ENCODE measurements around the gene DMXL2.
"Not testable (repeated sequence)": the region's sequence is repeated elsewhere in the genome, so short reads cannot be mapped to it uniquely, and the experiment has no call there.

DMXL2 gene

DNA sequence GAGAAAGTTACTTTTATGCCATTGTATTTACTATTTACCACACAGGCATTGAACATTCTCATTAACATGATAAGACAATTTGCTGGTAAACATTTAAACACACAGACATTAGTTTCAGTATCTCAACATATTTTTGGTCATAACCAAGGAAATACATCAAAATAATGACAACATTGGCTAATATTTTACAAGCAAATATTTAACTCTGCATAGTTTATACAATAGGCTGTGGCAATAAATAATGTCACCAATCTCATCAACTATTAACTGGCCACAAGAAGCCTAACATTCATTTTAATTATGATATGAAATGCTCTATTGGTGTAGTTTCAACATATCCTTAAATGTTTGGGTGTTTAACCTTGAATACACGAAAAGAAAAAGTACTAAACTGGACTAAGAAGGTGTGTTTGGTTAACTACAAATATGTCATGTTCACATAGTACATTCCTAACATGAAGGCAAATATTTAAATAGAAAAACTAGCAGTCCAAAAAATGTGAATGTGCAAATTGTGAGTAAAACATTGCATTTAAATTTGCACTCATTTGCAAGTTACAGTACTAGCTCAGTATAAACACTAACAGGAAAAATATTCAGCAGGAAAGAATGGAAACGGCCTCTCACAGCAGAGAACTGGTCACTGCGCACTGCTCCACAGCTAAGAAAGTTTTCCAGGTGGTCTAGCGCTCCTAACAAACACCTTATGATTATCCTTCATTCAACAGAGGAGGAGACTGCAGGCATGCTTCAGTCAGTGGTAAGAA lies 174.5 kb downstream of the DMXL2 start:
- Mint-ChIP-seq H3K4me3 (no peak overlapping the region), H3K36me3 (ENCODE audit: low read depth) (peaks cover 19% of the 10 kb centered on the region), H3K9me3 (no peaks in the 10 kb centered on the region), H3K4me1 (ENCODE audit: low read depth) (no peaks in the 10 kb centered on the region), H3K27ac (no peak overlapping the region), H3K27me3 (no peaks in the 10 kb centered on the region)

DNA sequence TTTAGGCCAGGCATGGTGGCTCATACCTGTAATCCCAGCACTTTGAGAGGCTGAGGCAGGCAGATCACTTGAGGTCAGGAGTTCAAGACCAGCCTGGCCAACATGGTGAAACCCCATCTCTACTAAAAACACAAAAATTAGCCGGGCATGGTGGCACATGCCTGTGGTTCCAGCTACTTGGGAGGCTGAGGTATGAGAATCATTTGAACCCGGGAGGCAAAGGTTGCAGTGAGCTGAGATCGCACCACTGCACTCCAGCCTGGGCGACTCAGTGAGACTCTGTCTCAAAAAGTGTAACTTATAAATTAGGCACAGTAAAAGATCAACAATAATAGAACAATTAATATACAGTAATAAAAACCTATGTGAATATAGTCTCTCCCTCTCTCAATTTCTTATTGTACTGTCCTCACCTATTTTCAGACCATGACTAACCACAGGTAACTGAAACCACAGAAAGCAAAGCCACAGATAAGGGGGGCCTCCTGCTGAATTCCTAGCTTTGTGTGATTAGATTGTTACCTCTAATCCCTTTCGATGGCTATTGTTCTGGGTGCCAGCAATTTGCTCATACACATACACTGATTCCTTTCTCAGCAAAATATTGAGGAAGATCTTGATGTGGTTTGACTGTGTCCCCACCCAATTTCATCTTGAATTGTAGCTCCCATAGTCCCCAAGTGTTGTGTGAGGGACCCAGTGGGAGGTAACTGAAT lies 176.4 kb downstream of the DMXL2 start:
- H3K9me3 Mint-ChIP-seq; H3K4me1 Mint-ChIP-seq (ENCODE audit: low read depth); H3K4me3 Mint-ChIP-seq; H3K27ac Mint-ChIP-seq; H3K27me3 Mint-ChIP-seq: not testable (repeated sequence)
- peaks cover 13% of the 10 kb centered on the region for H3K36me3 Mint-ChIP-seq (ENCODE audit: low read depth)

DNA sequence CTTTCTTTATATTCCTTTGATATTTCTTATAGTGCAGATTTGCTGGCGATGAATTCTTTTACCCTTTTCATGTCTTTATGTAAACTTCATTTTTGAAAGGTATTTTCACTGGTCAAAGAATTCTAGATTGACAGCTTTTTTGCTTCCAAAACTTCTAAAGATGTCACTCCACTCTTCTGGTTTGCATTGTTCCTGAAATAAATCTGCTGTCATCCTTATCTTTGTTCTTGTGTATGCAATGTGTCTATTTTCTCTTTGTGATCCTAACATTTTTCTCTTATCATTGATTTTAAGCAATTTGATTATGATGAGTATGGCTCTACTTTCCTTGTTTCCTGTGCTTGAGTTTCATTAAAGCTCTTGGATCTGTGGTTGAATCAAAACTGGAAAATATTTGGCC lies 177.8 kb downstream of the DMXL2 start:
- Mint-ChIP-seq H3K36me3 (ENCODE audit: low read depth) (peaks cover 7% of the 10 kb centered on the region), H3K4me1 (ENCODE audit: low read depth) (no peaks in the 10 kb centered on the region), H3K9me3 (no peaks in the 10 kb centered on the region), H3K27ac (no peak overlapping the region), H3K27me3 (peaks cover 2% of the 10 kb centered on the region), H3K4me3 (no peak overlapping the region)

DNA sequence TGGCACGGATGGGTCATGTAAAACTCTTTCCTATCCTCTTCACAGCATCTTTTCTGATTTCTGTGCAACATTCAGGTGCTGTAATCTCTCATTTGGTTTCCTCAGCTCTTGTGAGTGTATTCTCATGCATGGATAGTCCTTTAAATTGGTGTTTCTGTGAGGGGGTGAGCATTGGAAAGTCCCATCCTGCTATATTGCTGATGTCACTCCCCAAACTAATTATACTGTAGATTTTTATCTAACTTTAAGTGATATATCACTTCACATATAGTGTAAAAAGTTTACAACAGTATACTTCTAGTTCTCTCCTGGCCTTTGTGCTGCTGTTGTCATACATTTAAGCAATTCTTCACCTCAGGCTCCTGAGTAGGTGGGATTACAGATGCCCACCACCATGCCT lies 178.5 kb downstream of the DMXL2 start:
- Mint-ChIP-seq H3K9me3 (no peaks in the 10 kb centered on the region), H3K4me3 (no peak overlapping the region), H3K27ac (no peak overlapping the region), H3K27me3 (peaks cover 6% of the 10 kb centered on the region), H3K36me3 (ENCODE audit: low read depth) (peaks cover 1% of the 10 kb centered on the region), H3K4me1 (ENCODE audit: low read depth) (no peaks in the 10 kb centered on the region)

DNA sequence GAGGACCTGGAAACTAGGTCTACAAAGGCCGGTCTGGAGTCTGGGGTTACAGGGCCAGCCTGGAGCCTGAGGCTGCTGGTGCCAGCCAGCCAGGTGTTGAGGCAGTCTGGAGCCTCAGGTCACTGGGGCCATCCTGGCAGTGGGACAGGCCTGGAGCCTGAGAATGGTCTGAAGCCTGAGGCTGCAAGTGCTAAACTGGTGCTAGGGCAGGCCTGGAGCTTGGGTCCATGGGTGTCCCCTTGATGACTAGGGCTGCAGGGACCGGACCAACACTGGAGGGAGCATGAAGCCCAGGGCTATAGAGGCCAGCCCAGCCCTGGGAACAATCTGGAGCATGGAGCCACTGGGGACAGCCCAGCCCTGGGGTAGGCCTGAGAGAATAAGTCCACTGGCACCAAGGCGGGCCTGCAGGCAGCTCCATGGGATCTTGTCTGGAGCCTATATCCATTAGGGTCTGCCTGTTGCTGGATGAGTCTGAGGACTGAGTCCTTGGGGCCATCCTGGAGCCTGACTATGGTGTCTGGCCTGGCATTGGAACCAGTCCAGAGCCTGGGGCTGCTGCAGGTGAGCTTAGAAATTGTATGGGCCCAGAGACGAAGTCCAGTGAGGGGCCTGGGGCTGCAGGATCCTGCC lies 179.2 kb downstream of the DMXL2 start:
- no peaks in the 10 kb centered on the region for H3K36me3 Mint-ChIP-seq (ENCODE audit: low read depth)
- no peak overlapping the region for H3K4me3 Mint-ChIP-seq
- no peak overlapping the region for H3K27ac Mint-ChIP-seq
- H3K27me3 Mint-ChIP-seq: peaks cover 11% of the 10 kb centered on the region
- no peaks in the 10 kb centered on the region for H3K9me3 Mint-ChIP-seq
- no peaks in the 10 kb centered on the region for H3K4me1 Mint-ChIP-seq (ENCODE audit: low read depth)

DNA sequence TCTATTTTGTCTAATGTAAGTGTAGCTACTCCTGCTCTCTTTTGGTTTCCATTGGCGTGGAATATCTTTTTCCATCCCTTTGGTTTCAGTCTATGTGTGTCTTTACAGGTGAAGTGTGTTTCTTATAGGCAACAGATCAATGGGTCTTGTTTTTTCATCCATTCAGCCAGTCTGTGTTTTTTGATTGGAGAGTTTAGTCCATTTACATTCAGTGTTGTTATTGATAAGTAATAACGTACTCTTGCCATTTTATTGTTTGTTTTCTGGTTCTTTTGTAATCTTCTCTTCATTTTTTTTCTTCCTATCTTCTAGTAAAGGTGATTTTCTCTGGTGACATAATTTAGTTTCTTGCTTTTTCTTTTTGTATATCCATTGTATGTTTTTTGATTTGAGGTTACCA lies 184.0 kb downstream of the DMXL2 start:
- Mint-ChIP-seq H3K27ac (no peak overlapping the region), H3K4me3 (no peak overlapping the region), H3K9me3 (no peaks in the 10 kb centered on the region), H3K4me1 (ENCODE audit: low read depth) (no peaks in the 10 kb centered on the region), H3K27me3 (peaks cover 22% of the 10 kb centered on the region), H3K36me3 (ENCODE audit: low read depth) (no peaks in the 10 kb centered on the region)

DNA sequence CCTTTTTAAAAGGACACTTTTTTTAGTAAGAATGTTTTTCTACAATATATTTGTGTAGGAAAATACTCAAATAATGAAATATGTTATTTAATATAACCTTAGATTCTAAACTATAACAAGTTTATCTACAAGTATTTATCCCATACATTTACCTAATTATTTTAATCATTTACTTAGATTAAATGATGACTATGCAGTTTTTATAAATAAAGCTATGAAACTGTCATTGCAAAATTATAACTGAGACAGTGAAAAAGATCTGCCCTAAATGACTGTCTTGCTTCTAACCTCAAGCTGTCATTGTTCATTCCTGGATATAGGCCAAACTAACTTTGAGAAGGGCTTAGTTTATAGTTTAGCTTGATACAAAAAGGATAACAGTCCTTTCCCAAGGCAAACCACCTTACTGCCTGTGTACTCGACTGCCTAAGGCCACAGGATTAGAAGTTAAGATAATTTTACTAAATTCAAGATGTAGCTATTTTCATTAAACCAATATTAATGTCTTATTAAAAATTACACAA lies 197.0 kb downstream of the DMXL2 start:
- Mint-ChIP-seq H3K27ac (no peak overlapping the region), H3K9me3 (no peaks in the 10 kb centered on the region), H3K4me3 (no peak overlapping the region), H3K4me1 (ENCODE audit: low read depth) (no peaks in the 10 kb centered on the region), H3K27me3 (peaks cover 3% of the 10 kb centered on the region), H3K36me3 (ENCODE audit: low read depth) (no peaks in the 10 kb centered on the region)

DNA sequence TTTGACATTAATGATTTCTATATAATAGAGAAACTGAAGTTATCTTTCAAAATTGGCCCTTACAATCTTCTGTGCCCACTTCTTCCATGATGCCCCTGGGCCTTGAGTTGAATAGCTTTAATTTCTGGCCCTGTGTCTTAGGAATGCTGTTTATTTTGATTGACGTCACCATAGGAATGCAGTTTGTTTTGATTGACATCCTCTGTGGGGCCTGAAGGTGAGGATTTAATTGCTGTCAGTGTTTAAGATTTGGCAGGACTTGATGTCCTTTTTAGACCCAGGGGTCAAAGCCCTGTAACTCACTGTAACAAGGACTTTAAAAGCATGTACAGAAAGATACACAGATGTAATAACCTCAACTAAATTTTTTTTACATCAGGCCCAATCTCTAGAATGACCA lies 197.8 kb downstream of the DMXL2 start:
- Mint-ChIP-seq H3K27me3 (peaks cover 3% of the 10 kb centered on the region), H3K4me3 (no peak overlapping the region), H3K27ac (no peak overlapping the region), H3K36me3 (ENCODE audit: low read depth) (no peaks in the 10 kb centered on the region), H3K4me1 (ENCODE audit: low read depth) (no peaks in the 10 kb centered on the region), H3K9me3 (no peaks in the 10 kb centered on the region)

DNA sequence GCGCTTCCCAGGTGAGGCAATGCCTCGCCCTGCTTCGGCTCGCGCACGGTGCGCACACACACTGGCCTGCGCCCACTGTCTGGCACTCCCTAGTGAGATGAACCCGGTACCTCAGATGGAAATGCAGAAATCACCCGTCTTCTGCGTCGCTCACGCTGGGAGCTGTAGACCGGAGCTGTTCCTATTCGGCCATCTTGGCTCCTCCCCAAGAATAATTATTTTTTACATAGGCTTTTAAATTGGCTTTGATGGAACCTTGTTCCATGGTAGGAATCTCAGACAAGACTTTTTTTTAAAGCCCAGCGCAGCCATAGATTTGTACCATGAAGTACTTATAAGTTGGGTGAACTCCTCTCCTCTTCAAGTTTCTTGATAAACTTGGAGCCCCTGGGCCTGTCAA lies 199.5 kb downstream of the DMXL2 start:
- H3K9me3 Mint-ChIP-seq; H3K4me3 Mint-ChIP-seq; H3K27ac Mint-ChIP-seq; H3K27me3 Mint-ChIP-seq; H3K36me3 Mint-ChIP-seq (ENCODE audit: low read depth); H3K4me1 Mint-ChIP-seq (ENCODE audit: low read depth): not testable (repeated sequence)

DNA sequence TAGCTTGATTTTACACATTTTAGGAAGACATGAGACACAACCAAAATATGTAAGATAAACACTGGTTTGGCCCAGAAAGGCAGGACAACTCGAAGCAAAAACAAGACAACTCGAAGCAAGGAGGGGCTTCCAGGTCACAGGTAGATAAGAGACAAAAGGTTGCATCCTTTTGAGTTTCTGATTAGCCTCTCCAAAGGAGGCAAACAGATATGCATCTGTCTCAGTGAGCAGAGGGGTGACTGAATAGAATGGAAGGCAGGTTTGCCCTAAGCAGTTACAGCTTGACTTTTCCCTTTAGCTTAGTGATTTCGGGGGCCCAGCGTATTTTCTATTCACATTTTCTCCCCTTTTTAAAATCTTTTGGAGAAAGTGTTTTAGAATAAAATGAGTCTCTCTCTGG lies 206.4 kb downstream of the DMXL2 start:
- H3K9me3 Mint-ChIP-seq: no peaks in the 10 kb centered on the region
- H3K27ac Mint-ChIP-seq: no peak overlapping the region
- H3K27me3 Mint-ChIP-seq: peaks cover 4% of the 10 kb centered on the region
- H3K4me3 Mint-ChIP-seq: no peak overlapping the region
- H3K36me3 Mint-ChIP-seq (ENCODE audit: low read depth): no peaks in the 10 kb centered on the region
- no peaks in the 10 kb centered on the region for H3K4me1 Mint-ChIP-seq (ENCODE audit: low read depth)

DNA sequence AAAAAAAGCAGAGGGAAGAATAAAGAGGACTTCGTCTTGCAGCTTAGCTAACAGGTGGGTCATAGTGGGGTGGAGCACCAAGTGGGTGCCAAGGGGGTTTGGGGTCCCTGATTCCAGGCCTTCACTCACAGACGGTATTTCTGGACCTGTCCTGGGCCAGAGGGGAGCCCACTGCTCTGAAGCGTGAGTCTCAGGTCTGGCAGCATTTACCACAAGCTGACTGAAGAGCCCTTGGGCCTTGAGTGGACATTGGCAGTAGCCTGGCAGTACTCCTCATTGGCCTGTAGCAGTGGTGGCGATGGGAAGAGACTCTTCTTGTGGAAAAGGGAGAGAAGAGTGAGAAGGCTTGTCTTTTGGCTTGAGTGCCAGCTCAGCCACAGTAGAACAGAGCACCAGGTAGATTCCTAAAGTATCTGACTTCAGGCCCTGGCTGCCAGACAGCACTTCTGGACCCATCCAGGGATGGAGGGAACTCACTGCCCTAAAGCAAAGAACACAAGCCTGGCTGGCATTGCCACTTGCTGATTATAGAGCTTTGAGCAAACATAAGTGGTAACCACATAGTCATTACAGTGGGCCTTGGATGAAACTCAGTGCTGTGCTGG lies 208.2 kb downstream of the DMXL2 start:
- H3K27ac Mint-ChIP-seq: no peak overlapping the region
- H3K9me3 Mint-ChIP-seq: no peaks in the 10 kb centered on the region
- H3K4me1 Mint-ChIP-seq (ENCODE audit: low read depth): no peaks in the 10 kb centered on the region
- H3K36me3 Mint-ChIP-seq (ENCODE audit: low read depth): no peaks in the 10 kb centered on the region
- no peak overlapping the region for H3K4me3 Mint-ChIP-seq
- peaks cover 8% of the 10 kb centered on the region for H3K27me3 Mint-ChIP-seq

DNA sequence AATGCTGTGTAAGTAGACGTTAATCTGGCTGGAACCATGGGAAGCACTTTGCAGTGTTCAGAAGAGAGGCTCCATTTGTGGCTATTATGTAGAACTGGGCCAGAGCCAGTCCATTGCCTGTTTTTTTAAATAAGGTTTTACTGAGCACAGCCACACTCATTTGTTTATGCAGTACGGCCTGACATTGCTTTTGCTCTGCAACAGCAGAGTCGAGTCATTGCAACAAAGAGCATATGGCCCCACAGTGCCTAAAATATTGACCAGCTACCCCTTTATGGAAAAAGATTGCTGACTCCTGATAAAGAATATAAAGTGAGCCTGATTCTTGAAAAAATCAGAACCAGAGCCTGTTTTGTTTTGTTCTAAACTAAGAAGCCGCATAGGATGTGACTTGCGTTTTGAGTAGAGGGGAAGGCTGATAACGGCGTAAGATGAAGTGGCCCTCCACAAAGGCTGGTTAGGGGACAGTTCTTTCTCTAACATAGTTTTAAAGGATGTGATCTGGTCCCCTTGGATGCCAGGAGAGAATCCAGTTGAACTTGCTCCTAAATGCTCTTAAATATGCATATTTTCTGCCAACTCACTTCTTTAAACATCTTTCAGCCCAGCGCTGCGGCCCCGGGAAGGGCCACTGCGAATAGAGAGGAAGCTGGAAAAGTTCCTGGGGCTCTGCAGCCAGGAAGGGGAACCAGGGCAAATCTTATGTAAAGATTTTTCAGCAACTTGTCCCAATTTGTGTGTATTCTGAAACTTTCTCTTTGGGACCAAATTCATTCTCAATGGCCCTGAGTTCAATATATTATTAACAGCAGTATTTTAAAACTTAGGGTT lies 216.7 kb downstream of the DMXL2 start:
- Mint-ChIP-seq H3K4me3 (no peak overlapping the region), H3K4me1 (ENCODE audit: low read depth) (no peaks in the 10 kb centered on the region), H3K27ac (no peak overlapping the region), H3K36me3 (ENCODE audit: low read depth) (no peaks in the 10 kb centered on the region), H3K9me3 (no peaks in the 10 kb centered on the region), H3K27me3 (peaks cover 25% of the 10 kb centered on the region)

DNA sequence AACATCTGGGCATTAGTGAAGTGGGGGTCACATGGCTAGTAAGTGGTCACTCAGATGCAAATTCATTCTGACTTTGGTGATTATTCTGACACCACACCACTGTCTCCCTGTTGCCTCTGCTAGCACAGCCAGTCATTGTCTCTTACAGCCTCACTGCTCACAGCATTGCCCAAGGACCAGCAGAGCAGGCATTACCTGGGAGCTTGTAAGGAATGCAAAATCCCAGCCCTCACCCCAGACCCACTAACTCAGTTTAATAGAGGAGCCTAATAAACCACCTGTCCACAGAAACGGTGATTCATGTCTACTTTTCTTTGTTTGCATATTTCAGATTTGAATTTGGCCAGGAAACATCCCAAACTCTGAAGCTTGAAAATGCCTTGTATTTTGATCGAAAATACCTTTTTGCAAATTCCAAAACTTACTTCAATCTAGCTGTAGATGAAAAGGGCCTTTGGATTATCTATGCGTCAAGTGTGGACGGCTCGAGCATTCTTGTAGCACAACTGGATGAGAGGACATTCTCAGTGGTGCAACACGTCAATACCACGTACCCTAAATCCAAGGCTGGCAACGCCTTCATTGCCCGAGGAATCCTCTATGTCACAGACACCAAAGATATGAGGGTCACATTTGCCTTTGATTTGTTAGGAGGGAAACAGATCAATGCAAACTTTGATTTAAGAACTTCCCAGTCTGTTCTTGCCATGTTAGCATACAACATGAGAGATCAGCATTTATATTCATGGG lies 218.4 kb downstream of the DMXL2 start:
- peaks cover 22% of the 10 kb centered on the region for H3K27me3 Mint-ChIP-seq
- no peaks in the 10 kb centered on the region for H3K36me3 Mint-ChIP-seq (ENCODE audit: low read depth)
- no peak overlapping the region for H3K27ac Mint-ChIP-seq
- no peaks in the 10 kb centered on the region for H3K4me1 Mint-ChIP-seq (ENCODE audit: low read depth)
- H3K9me3 Mint-ChIP-seq: no peaks in the 10 kb centered on the region
- no peak overlapping the region for H3K4me3 Mint-ChIP-seq
